Hepatocyte (in vitro differentiated cells): Measurements from ENCODE around the gene MIEF1. TPM values are rescaled to one million over a fixed set of nuclear protein-coding genes. Genes with fewer than 3 reads are reported as not detected.

Source experiments
- DNase-seq: peaks from one replicate; pipeline ENCODE4 v3.0.0-alpha.2; 2016; ENCODE audit warnings: low spot score
- H2AFZ ChIP-seq: fragments of 200-600 bp; sonication (generic); 2 replicates; pipeline ENCODE4 v1.6.0; 2016; ENCODE audit warnings: antibody characterized with exemption, mild to moderate bottlenecking
- H3K27ac ChIP-seq: fragments of 200-600 bp; sonication (generic); 2 replicates; pipeline ENCODE4 v1.5.1; 2016; ENCODE audit warnings: mild to moderate bottlenecking
- H3K27me3 ChIP-seq: fragments of 200-600 bp; sonication (generic); 2 replicates; pipeline ENCODE4 v1.6.1; 2016
- H3K36me3 ChIP-seq: fragments of 200-600 bp; sonication (generic); replicated peaks from 2 replicates; pipeline ENCODE4 v1.5.1; 2016; ENCODE audit warnings: low read depth; ENCODE audit not compliant: insufficient read depth
- H3K4me1 ChIP-seq: fragments of 200-600 bp; sonication (generic); 2 replicates; pipeline ENCODE4 v1.5.1; 2016; ENCODE audit warnings: mild to moderate bottlenecking, moderate library complexity; ENCODE audit not compliant: insufficient read depth
- H3K4me2 ChIP-seq: fragments of 200-600 bp; sonication (generic); 2 replicates; pipeline ENCODE4 v1.6.0; 2016
- H3K4me3 ChIP-seq: fragments of 200-600 bp; sonication (generic); 2 replicates; pipeline ENCODE4 v1.5.1; 2016; ENCODE audit warnings: mild to moderate bottlenecking
- H3K79me2 ChIP-seq: fragments of 200-600 bp; sonication (generic); 2 replicates; pipeline ENCODE4 v1.6.0; 2017; ENCODE audit warnings: mild to moderate bottlenecking
- H3K9me2 ChIP-seq: fragments of 200-600 bp; sonication (generic); replicated peaks from 2 replicates; pipeline ENCODE4 v1.6.0; 2017; ENCODE audit warnings: mild to moderate bottlenecking; ENCODE audit not compliant: insufficient read depth
- H3K9me3 ChIP-seq: fragments of 200-600 bp; sonication (generic); 2 replicates; pipeline ENCODE4 v1.5.1; 2016; ENCODE audit warnings: low read depth, mild to moderate bottlenecking
- H4K20me1 ChIP-seq: fragments of 200-600 bp; sonication (generic); 2 replicates; pipeline ENCODE4 v1.6.0; 2016; ENCODE audit warnings: mild to moderate bottlenecking; ENCODE audit not compliant: insufficient read depth, poor library complexity, severe bottlenecking
- EZH2 ChIP-seq: fragments of 200-600 bp; sonication (generic); IDR thresholded peaks from 2 replicates; pipeline ENCODE4 v1.6.1; 2016; ENCODE audit warnings: antibody characterized with exemption, mild to moderate bottlenecking, borderline replicate concordance
- EZH2phosphoT487 ChIP-seq: fragments of 200-600 bp; sonication (generic); IDR thresholded peaks from one replicate; pipeline ENCODE4 v1.6.1; 2018; ENCODE audit warnings: antibody characterized with exemption, mild to moderate bottlenecking, low read depth, moderate library complexity; ENCODE audit not compliant: unreplicated experiment, severe bottlenecking
- WGBS: methylation state at CpG from one replicate; pipeline ENCODE4 v1.1.6; 2016; ENCODE audit warnings: low lambda C conversion rate; ENCODE audit errors: missing lambda C conversion rate; 5-methylcytosine and 5-hydroxymethylcytosine counted together
- polyA plus RNA-seq: library from polyadenylated mRNA; unstranded; fragments of >200 nt; fragmentation: Nextera tagmentation; extraction: Ambion mirVana; gene quantifications from 2 replicates; pipeline ENCODE4 v1.2.1, GENCODE V29; 2016
- total RNA-seq: library from RNA; depleted of rRNA; stranded (reverse); fragments of >200 nt; gene quantifications from 2 replicates; pipeline ENCODE4 v1.2.3, GENCODE V29; 2014
- TF ChIP-seq, protein P1 (sequence below): fragments of 200-600 bp; sonication (generic); IDR thresholded peaks from 2 replicates; pipeline ENCODE4 v1.5.1; 2016; ENCODE audit warnings: antibody characterized with exemption, mild to moderate bottlenecking; ENCODE audit not compliant: poor library complexity

MIEF1 gene
- total and polyA plus RNA-seq, 2 experiments from 2014 or later: 22.2 to 31.8 TPM

DNA sequence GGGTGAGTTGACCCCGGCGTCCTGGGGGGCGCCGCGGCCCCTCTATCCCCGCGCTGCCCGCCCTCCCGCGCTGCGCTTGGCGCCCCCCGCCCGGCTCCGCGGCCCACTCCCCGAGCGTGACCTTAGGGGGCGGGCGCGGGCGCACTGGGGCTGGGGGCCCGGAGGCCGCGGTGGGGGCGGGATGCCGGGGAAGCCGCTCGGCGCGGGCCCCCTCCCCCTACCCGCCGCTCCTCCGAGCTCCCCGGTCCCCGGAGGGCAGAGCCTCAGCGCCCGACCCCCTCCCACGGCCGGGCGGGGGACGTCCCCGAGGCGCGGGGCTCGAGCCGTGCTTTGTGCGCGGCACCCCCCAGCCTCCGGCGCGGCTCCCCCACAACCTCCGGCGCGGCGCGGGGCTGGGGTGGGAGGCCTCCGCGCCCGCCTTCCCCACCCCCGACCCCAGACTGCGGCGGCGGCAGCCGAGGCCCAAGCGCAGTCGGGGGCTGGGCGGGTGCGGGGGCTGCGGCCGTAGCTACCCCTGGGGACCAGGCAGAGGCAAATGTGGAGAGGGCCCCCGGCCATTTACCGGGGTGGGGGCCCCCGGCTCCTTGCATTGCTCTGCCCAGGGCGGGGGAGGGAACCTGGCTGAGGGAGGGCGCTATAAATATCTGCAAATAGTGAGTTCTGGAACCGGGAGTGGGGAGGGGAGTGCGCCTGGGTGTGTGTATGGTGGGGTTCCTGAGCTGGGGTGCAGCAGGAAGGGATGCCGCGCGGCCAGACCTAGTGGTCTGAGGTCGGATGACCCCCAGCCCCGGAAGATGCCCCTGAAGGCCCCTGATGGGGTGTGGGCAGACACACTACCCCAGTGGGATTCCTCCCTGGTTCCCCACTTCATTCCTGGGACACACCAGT, 44.3 kb upstream of the MIEF1 start:
- Histone ChIP-seq H3K9me3 (no peaks in the 10 kb centered on the region), H2AFZ (peak overlapping the region; percentile 40), H3K9me2 (no peaks in the 10 kb centered on the region), H3K79me2 (peaks cover 50% of the 10 kb centered on the region), H3K27me3 (peaks cover 4% of the 10 kb centered on the region), H3K4me1 (peaks cover 15% of the 10 kb centered on the region), H3K36me3 (no peaks in the 10 kb centered on the region), H3K4me2 (peak overlapping the region; percentile 92), H3K4me3 (peak overlapping the region; percentile 82), H3K27ac (peak overlapping the region; percentile 37), H4K20me1 (no peaks in the 10 kb centered on the region)
- TF ChIP-seq EZH2 (peak; percentile 21), EZH2phosphoT487 (no peak)
- TF ChIP-seq, protein P1, sequence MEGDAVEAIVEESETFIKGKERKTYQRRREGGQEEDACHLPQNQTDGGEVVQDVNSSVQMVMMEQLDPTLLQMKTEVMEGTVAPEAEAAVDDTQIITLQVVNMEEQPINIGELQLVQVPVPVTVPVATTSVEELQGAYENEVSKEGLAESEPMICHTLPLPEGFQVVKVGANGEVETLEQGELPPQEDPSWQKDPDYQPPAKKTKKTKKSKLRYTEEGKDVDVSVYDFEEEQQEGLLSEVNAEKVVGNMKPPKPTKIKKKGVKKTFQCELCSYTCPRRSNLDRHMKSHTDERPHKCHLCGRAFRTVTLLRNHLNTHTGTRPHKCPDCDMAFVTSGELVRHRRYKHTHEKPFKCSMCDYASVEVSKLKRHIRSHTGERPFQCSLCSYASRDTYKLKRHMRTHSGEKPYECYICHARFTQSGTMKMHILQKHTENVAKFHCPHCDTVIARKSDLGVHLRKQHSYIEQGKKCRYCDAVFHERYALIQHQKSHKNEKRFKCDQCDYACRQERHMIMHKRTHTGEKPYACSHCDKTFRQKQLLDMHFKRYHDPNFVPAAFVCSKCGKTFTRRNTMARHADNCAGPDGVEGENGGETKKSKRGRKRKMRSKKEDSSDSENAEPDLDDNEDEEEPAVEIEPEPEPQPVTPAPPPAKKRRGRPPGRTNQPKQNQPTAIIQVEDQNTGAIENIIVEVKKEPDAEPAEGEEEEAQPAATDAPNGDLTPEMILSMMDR: no peak
- 7% methylated on average over 3 of the region's 83 CpGs for WGBS
- no peak for DNase-seq

DNA sequence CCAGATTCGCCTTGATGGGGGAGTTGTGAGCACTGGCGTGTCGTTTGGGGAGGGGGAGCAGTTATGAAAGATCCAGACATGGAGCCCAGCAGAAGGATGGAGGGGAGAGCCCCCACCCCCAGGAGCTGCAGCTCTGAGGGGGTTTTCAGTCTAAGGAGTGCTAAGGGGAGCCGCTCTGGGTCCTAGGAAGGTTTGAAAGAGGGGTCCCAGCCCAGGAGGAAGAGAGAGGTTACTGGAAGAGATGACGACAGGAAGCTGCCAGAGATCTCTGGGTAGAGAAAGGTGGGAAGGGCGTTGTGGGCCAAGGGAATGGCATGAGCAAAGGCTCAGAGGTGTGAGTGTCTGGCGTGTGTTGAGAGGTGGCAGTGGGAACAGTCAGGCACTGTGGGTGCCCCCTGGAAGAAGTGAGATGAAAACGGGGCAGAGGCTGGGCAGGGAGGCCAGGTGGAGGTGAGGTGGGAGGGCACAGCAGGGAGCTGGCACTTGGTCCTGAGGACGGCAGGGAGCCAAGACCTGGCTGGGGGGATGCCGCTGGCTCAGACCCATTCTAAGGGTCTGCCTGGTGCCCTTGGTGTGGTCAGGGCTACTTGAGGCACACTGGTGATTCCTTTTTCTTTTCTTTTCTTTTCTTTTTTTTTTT, 43.5 kb upstream of the MIEF1 start:
- WGBS: 52% methylated on average over 10 of the region's 10 CpGs
- Histone ChIP-seq H2AFZ (no peak overlapping the region), H3K4me2 (peak overlapping the region; percentile 92)

DNA sequence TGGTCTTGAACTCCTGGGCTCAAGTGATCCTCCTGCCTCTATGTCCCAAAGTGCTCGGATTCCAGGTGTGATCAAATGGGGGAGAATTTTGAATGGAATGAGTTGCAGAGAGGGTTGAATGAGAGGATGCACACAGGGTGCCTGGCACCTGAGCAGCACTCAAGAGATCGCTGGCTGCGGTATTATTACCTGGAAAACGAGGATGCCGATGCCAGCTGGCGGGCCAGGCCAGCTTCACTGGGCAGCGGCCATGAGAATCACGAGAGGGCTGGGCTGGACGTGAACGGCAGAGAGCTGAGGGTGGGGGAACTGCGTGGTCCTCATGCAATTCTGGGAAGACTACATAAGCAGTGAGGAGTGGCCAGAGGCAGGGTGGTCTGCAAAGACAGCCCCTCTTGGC, 42.4 kb upstream of the MIEF1 start:
- Histone ChIP-seq H3K79me2 (peaks cover 68% of the 10 kb centered on the region), H3K4me2 (no peak overlapping the region), H3K9me3 (no peaks in the 10 kb centered on the region), H4K20me1 (no peaks in the 10 kb centered on the region), H3K27me3 (peaks cover 4% of the 10 kb centered on the region), H3K4me3 (no peak overlapping the region), H2AFZ (no peak overlapping the region), H3K36me3 (no peaks in the 10 kb centered on the region), H3K9me2 (no peaks in the 10 kb centered on the region), H3K4me1 (peaks cover 16% of the 10 kb centered on the region), H3K27ac (no peak overlapping the region)
- TF ChIP-seq, protein P1: no peak
- TF ChIP-seq EZH2phosphoT487 (no peak), EZH2 (no peak)
- 91% methylated on average over 11 of the region's 11 CpGs for WGBS
- DNase-seq: no peak

More for the DNA sequence above, 43.5 kb upstream of the MIEF1 start:
- peaks cover 4% of the 10 kb centered on the region for H3K27me3 ChIP-seq
- no peak for DNase-seq
- peaks cover 57% of the 10 kb centered on the region for H3K79me2 ChIP-seq
- H3K4me1 ChIP-seq: peaks cover 19% of the 10 kb centered on the region
- H3K27ac ChIP-seq: peak overlapping the region; percentile 37
- H3K9me2 ChIP-seq: no peaks in the 10 kb centered on the region
- TF ChIP-seq EZH2 (no peak), EZH2phosphoT487 (no peak)
- TF ChIP-seq, protein P1: no peak
- no peaks in the 10 kb centered on the region for H4K20me1 ChIP-seq
- no peaks in the 10 kb centered on the region for H3K36me3 ChIP-seq
- H3K4me3 ChIP-seq: peak overlapping the region; percentile 82
- no peaks in the 10 kb centered on the region for H3K9me3 ChIP-seq
